Erythroblast (primary cell): ENCODE data around the gene SH3PXD2B.

Source experiments
- GATA1 ChIP-seq: IDR thresholded peaks from 2 replicates; pipeline ENCODE4 v1.6.1; 2011; ENCODE audit warnings: low read depth, mild to moderate bottlenecking, control low read depth, low read length, moderate library complexity
- POLR2A ChIP-seq: IDR thresholded peaks from 2 replicates; pipeline ENCODE4 v1.6.1; 2011; ENCODE audit warnings: mild to moderate bottlenecking, low read length

DNA sequence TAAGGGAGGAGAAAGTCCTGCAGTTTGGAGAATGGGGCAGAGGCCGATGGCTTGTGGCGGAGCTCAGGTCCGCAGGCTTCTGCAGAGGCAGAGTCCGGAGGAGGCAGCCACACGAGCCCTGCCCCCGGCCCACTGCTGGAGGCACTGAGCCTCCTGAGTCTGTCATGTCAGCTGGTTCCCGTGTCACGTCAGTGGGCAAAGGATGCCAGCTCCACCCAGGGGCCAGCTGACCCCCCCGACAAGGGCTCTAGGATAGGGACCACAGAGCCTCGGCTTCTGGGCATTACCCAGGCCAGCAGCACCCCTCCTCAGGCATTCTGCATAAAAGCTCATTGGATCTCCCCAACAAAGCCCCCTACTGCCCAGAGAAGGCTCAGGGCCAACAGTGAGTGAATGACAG is 8.5 kb downstream of the SH3PXD2B start:
- TF ChIP-seq POLR2A, result no peak
- no peak for TF ChIP-seq GATA1
